Measurements from ENCODE around the gene ANK3.

Gene ANK3

GRCh38 chr10:60389413-60390025 lies at the start of gene ANK3:
ANK3 (minus strand) TSS chr10:60389875; CDS start chr10:60389538, 337 bp downstream.
- no peak for DNase-seq

DNA sequence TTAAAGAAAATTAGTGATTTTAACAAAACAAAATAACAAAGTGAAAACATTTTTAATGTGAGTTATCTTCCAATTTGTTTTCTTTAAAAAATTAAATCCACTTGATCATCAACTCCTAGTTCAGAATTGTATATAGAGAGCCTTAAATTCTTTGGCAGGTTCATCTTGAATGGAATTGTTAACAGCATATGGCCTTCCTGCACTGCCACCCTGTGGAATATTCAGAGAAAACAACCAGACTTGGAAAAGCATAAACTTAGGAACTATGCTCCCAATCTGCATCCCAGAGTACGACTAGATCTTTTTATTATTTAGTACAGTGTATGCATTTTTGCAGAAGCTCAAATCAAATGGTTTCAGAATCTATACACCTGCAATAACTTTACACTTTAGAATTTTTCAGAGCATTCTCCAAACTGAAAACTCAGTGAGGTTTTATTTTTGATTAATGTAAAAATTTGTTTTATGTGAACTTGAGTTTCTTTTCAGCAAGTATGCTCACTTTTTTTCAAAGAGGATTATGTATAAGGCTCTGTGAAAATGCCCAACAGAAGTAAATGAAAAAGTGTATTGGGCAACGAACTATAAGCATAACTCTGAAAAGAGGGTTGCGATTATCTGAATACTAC lies 44.9 kb upstream of the ANK3 start:
- DNase-seq = peak; percentile 36

DNA sequence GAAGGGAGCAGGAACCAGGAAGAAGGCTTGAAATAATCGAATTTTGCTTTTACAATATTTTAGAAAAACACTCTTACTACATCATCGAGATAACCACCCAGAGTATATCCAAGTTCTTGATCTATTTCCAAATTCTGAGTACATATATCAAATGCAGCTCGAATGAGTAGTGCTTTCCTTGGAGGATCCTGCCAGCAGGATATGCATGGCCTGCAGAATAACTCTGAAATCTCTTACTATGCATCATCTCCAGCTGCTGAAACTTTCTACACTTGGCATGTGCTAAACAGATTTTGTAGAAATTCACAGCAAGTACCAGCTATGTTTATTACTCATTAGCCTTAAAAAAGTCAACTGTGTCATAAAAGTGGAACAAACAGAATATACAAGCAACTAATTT lies 44.0 kb upstream of the ANK3 start:
- DNase-seq = no peak

DNA sequence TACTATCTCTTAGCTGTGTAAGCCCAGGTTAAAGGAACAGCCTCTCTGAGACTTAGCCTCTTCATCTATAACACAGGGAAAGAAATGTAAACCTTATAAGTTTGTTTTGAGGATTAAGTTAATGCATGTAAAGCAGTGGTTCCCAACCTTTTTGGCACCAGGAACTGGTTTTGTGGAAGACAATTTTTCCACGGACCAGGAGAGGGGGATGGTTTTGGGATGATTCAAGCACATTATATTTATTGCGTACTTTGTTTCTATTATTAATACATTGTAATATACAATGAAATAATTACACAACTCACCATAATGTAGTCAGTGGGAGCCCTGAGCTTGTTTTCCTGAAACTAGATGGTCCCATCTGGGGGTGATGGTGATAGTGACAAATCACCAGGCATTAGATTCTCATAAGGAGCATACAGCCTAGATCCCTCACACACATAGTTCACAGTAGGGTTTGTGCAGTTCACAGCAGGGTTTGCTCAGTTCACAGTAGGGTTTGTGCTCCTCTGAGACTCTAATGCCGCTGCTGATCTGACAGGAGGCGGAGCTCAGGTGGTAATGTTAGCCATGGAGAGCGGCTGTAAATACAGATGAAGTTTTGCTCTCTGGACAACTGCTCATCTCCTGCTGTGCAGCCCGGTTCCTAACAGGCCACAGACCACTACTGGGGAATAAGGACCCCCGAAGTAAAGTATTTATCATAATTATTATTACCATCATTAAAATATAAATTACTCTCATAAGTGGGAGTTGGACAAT lies 41.3 kb upstream of the ANK3 start:
- DNase-seq = no peak

DNA sequence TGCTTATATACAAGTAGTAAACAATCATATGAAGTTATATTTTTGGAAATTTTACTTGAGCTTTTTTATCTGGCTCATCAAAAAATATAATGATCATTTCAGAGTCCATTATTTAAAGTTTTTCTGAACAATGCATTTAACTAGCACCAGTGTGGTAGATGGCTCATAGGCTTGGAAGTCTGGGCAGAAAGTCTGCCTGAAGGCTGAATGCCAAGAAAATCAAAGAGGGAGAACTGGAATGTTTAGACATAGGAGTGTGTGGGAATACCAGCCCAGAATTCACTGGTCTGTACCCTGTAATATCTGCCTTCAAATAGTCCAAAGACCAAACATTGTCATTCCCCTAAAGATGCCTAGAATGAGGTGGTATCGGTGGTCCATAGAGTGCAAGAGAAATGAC lies 40.3 kb upstream of the ANK3 start:
- DNase-seq = no peak

GRCh38 chr10:60429084-60429849 lies 39.6 kb upstream of the ANK3 start:
- no peak for DNase-seq

DNA sequence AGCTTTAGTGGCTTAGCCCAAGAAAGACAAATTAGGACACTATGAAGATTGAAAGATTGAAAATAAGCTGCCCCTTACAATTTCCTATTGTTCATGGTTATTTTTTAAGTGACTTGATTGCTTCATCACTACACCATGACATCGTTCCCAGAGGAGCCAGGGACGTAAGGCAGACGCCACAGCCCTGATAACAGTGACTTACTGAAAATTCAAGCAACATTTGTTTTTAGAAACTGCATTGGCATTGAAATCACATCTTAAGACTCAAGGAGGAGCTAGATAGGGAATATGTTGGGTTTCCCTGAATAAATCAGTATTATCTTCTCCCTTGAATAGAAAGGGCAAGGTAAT lies 38.7 kb upstream of the ANK3 start:
- DNase-seq = no peak

GRCh38 chr10:60427709-60428386 lies 38.2 kb upstream of the ANK3 start:
- no peak for DNase-seq

DNA sequence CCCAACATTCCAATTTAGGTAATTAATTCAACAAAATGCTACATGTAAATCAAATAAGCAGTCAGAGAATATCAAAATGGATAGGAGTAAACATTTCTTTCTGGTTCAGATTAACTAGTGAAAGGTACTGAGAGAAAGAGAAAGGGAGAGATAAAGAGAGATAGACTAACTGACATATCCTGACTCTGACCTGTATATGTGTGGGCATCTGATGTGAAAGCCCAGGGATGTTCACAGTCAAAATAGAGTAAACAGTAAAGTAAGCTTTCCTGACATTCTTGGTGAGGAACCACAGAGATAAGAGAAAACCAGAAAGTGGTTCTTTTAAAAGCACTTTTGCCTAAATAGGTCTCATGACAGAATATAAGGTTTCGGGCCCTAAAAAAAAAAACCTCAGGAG lies 37.5 kb upstream of the ANK3 start:
- no peak for DNase-seq

DNA sequence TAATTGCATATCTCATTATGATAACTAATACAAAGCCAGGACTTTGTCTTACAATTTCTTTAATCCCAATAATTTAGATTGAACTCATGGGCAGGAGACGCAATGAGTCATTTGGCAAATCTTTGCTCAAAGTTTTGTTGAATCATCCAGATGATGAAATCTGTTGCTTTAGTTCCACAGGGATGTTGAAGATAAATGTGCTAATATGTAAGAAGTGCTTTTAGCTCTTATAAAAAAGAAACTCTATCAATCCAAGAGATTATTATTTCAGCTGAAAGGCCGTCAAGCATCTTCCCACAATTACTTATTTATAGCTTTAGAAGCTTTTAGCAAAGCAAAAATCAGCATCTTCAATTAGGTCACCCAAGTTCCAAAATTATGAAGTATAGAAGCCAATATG lies 36.8 kb upstream of the ANK3 start:
- DNase-seq = no peak

- no peak for DNase-seq
Observed at GRCh38 chr10:60425392-60426110, 35.9 kb upstream of the ANK3 start.

GRCh38 chr10:60424971-60425370 lies 35.3 kb upstream of the ANK3 start:
- no peak for DNase-seq

DNA sequence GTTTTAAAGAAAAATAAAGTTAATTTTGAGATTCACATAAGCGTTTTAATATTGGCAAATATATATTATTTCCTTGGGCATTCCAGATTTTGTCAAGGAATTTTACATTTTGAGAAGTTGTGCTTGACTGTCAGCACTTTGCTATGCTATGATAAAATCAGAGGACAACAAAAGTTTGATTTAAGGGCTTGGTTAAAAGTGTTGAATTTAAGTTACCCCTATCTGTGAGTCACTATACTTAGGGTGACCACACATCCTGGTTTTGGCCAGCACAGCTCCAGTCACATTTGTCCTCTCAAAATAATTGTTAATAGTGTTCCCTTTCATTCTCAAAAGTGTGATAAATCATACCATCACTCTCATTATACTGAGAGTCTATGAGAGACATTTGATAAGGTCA lies 34.2 kb upstream of the ANK3 start:
- no peak for DNase-seq

DNA sequence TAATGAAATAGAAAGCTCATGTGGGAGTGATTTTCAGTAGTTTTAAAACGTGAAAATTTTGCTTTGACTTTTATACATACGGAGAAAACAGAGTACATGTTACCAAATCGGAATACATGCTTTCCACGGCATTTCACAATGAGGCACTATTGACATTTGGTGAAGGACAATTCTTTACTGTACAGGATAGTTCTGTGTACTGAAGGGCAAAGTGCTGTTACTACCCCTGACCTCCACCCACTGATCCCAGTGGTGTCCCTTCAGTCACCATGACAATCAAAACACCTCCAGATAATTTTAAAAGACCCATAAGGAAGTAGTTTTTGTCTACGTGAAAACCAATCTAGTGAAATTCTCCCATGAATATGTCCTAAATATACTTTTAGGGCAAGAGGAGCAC lies 33.1 kb upstream of the ANK3 start:
- no peak for DNase-seq

- DNase-seq = no peak
Observed at GRCh38 chr10:60420991-60421894, 31.6 kb upstream of the ANK3 start.

DNA sequence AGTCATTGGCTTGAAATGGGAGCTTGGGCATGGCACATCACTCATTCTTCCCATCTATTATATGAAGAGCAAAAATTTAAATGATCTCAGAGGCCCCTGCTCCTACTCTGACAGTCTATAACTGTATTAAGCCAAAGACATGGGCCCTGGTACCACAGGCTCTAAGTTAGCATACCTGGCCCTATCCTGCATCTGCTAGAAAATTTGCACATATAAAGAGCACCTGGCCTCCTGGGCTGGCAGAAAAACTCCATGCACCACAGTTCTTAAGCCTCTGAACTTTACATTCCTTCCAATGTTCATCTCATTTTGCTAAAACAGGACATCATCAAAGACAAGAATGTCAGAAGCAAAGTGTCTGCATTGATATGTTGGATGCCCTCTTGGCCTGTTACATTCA lies 29.6 kb upstream of the ANK3 start:
- no peak for DNase-seq

DNA sequence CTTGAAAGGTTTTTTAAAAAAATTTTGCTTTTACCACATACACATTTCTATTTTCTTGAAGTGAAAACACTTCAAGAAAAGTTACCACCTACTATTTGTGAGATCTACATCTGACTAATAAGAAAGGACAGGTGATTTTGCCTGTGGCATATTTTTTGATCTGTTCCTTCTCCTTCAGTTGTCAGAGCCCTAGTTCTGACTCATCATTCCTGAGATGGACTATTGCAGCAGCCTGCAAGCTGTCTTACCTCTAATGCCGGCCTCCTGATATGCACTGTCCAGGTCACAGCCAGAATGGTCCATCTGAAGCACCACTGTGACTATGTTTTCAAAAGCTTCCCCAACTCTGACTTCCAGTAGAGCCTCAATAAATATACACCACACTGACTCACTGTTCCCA lies 28.2 kb upstream of the ANK3 start:
- no peak for DNase-seq

DNA sequence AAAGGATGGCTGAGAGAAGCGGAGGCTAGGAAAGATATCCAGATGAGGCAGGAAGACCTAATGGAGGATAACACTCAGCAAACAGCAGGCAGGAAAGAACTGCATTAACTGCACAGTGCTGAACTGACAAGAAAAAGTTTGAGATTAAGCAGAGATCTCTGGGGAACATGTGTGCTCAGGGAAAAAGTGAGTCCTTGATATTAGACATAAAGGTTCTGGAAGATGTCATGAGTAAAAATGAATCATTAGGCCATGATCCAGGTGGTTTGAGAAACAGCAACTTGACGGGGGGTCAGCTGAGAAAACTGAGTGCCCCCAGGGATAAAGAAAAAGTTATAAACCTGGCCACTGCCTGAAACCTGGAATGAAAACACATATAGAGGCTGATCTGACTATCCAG lies 27.3 kb upstream of the ANK3 start:
- DNase-seq = no peak

- no peak for DNase-seq
Observed at GRCh38 chr10:60414877-60415585, 25.4 kb upstream of the ANK3 start.

DNA sequence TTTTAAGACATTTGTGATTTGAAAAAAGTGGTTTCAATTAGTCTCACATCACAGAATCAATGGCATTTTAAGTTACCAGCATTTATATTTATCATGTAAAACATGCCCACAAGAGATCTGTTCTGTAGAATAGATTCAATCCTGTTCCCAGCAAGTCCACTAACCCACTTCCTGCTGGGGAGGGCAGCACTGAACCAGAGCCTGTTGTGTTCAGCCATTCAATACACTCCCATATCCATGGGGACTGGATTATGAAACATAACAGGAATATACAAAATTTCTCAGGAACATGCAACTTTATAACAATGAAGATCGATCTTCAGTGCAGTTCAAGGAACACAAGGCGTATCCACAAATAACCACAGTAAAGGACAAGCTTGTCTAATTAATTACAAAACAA lies 24.4 kb upstream of the ANK3 start:
- DNase-seq = no peak
